AG04449 (cell line): ENCODE results near the gene IFNG-AS1.

Experiments
- CTCF ChIA-PET: fragments of 350-600 bp; formaldehyde crosslinking; extraction: SDS; loops from one replicate; lab custom pipeline; 2021; ENCODE audit warnings: antibody characterized with exemption; lab: Yijun Ruan, JAX
- POLR2A ChIA-PET: fragments of 400-600, 350-600 bp; formaldehyde crosslinking; extraction: SDS; loops from one replicate; lab custom pipeline; 2020; ENCODE audit warnings: antibody characterized with exemption, inconsistent platforms; lab: Yijun Ruan, JAX
- DNase-seq: peaks from one replicate; pipeline ENCODE4 v3.0.0-alpha.2; 2010; ENCODE audit warnings: low read depth, low spot score
- H3K4me3 ChIP-seq: 2 replicates; pipeline ENCODE4 v1.5.1; 2011; ENCODE audit warnings: low read depth, mild to moderate bottlenecking, control low read depth, low read length
- TF ChIP-seq, protein P1 (sequence below): IDR thresholded peaks from one replicate; pipeline ENCODE4 v1.5.1; 2011; ENCODE audit warnings: mild to moderate bottlenecking, moderate library complexity, low read length, control low read depth, inconsistent platforms; ENCODE audit not compliant: insufficient read depth; ENCODE audit errors: missing control alignments

Gene IFNG-AS1

DNA sequence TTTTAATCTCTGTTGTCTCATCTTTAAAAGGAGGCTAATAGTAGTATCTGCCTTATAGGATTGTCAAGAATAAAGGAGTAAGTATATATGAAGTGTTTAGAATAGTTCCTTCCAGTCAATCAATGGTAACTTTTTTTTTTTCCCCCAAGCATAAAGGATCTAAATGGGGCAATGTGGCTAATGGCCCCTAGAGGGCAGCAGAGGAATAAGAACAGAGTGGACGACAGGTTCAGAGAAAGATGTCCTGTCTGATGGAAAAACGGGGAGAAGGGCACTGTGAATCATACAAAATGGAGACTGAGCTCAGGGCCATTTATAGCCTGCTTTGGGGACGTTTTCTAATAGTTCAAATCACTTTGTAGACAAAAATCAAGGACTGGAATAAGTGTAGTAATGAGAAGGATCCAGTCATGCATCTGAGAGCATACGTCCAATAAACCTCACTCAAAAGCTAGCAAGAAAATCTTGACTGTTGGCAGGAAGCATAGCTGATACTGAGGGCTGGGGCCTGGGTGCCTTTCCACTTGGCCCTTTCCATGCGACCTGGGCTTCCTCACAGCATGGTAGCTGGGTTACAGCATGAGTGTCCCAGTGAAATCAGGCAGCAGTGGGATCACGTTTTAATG lies 51.3 kb downstream of the IFNG-AS1 start:
- CTCF ChIA-PET: interaction anchor here (0.5 to 5.6 kb wide), 33 partner anchors 8 to 683 kb away, joined by 3 to 34 read pairs (median 4); no protein-coding TSS in a partner anchor
- H3K4me3 ChIP-seq: no peak overlapping the region
- DNase-seq: peak; percentile 23
- POLR2A ChIA-PET: no interaction called here
- TF ChIP-seq, protein P1, sequence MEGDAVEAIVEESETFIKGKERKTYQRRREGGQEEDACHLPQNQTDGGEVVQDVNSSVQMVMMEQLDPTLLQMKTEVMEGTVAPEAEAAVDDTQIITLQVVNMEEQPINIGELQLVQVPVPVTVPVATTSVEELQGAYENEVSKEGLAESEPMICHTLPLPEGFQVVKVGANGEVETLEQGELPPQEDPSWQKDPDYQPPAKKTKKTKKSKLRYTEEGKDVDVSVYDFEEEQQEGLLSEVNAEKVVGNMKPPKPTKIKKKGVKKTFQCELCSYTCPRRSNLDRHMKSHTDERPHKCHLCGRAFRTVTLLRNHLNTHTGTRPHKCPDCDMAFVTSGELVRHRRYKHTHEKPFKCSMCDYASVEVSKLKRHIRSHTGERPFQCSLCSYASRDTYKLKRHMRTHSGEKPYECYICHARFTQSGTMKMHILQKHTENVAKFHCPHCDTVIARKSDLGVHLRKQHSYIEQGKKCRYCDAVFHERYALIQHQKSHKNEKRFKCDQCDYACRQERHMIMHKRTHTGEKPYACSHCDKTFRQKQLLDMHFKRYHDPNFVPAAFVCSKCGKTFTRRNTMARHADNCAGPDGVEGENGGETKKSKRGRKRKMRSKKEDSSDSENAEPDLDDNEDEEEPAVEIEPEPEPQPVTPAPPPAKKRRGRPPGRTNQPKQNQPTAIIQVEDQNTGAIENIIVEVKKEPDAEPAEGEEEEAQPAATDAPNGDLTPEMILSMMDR: peak; percentile 63

DNA sequence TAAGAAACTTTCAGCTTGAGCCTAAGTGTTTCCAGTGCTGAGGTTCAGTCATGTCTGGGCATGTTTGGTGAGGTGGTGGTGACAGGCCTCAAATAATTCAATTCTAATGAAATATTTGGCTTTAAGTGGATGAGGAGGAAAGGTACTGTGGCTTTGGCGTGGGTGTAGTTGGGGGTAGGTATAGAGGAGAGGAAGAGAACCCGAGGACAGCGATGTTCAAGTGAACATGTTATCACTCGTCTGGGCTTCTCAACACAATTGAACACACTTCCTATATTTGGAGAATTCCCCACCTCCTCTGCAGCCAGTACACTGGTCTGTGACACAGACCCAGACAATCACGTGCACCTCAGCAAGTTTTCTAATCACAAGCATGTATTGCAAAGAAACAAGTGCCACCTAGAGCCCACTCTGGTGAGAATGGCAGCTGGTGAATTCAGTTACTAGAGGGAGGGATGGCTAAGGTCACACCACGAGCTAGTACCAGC lies 53.0 kb downstream of the IFNG-AS1 start:
- CTCF ChIA-PET: interaction anchor here (0.6 to 3.1 kb wide), 3 partner anchors 13 to 274 kb away, joined by 3 to 9 read pairs (median 4); no protein-coding TSS in a partner anchor
- POLR2A ChIA-PET: no interaction called here
- H3K4me3 ChIP-seq: no peak overlapping the region
- TF ChIP-seq, protein P1: no peak
- no peak for DNase-seq

DNA sequence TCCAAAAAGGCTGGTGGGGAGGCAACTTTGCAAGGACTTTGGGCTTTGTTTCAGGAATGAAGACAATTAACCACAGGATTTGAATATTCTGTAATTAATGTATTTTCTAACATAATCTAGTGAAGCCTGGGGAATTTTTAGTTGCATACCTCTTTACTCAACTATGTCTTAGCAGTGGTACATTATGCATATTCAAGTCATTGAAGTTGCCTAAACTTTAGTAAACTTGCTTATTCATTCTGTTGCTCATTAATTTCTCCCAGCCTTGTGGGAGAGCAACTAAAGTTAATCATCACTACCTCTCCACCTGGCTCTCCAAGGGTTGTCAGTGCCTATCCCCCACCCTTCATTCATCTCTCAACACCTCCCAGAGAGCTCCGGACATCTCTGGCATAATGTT lies 54.2 kb downstream of the IFNG-AS1 start:
- no peak for DNase-seq
- ChIA-PET CTCF (interaction anchor here (0.9 kb wide), 1 partner anchor 8 kb away, joined by 3 read pairs; no protein-coding TSS in a partner anchor), POLR2A (interaction anchor here (0.6 kb wide), 1 partner anchor 785 kb away, joined by 3 read pairs; no protein-coding TSS in a partner anchor)
- TF ChIP-seq, protein P1: no peak
- H3K4me3 ChIP-seq: no peak overlapping the region

DNA sequence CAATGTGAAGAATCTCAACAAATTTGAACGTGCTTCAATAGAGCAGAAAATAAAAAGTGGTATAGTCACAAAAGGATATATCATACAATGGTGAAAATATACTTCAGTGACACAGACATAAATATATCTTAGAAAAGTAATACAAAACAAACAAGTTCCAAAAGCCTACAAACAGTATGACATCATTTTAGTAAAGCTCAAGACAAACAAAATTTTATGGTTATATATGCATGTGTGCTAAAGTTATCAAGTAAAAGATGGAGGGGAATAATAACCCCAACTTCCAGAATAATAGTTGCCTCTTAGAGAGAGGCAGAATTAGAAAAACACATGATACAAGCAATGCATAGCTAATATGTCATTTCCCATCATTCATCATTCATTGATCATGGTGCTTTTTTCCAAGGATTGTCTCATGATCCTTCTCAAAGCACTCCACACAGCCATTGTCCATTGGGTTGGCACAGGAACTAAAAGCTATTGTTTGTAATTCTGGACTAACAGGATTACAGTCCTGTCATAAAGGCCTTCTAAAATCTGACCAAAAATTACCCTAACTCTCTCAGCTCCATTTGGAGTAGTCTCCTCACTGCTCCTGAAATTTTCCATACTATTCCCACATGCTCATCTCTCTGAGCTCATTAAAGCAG lies 59.5 kb downstream of the IFNG-AS1 start:
- CTCF ChIA-PET: interaction anchor here (0.6 to 1.3 kb wide), 2 partner anchors 8 to 10 kb away, joined by 3 to 11 read pairs; no protein-coding TSS in a partner anchor
- TF ChIP-seq, protein P1: no peak
- POLR2A ChIA-PET: no interaction called here
- DNase-seq: no peak
- no peak overlapping the region for H3K4me3 ChIP-seq

DNA sequence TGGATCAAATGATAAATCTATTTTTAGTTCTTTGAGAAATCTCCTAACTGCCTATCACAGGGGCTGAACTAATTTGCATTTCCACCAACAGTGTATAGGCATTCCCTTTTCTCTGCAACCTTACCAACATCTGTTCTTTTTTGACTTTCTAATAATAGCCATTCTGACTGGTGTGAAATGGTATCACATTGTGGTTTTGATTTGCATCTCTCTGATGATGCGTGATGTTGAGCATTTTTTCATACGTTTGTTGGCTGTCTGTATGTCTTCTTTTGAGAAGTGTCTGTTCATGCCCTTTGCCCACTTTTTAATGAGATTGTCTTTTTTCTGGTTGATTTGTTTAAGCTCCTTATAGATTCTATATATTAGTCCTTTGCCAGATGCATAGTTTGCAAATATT lies 67.1 kb downstream of the IFNG-AS1 start:
- DNase-seq: no peak
- no peak overlapping the region for H3K4me3 ChIP-seq
- ChIA-PET POLR2A (no interaction called here), CTCF (interaction anchor here (1.9 kb wide), 1 partner anchor 15 kb away, joined by 9 read pairs; no protein-coding TSS in a partner anchor)
- TF ChIP-seq, protein P1: no peak

DNA sequence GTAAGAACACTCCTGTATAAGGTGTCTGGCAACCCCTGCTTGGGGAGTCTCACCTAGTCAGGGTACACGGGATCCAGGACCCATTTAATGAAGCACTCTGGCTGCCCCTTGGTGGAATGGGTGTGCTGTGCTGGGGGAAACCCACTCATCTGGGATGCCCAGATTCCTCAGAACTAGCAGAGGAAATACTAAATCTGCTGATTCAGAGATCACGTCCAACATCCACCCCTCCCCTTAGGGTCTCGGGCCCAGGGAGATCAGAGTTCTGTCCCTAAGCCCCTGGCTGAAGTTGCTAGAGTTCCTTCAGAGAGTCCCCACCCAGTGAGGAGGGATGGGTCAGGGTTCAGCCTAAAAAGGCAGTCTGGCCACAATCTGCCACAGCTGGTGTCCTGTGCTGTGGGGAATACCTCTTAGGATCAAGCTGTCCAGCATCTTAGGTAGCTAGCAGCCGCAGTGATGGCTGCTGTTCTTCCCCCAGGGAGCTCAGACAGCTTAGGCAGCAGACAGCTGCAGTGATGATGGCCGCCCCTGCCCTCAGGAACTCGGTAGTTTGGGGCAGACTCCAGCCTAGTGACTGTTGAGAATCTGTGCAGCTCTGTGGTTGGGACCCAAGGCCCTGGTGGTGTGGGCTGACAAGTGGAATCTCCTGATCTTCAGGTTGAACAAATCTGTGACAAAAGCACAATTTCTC lies 74.8 kb downstream of the IFNG-AS1 start:
- DNase-seq: no peak
- no peak overlapping the region for H3K4me3 ChIP-seq
- TF ChIP-seq, protein P1: no peak
- CTCF ChIA-PET: no interaction called here
- POLR2A ChIA-PET: no interaction called here
